H7 (cell line): ENCODE measurements around the gene PLTP. TPM values are rescaled to one million over a fixed set of nuclear protein-coding genes. Genes with fewer than 3 reads are reported as not detected.

ENCODE experiments used
- DNase-seq: peaks from one replicate; pipeline ENCODE4 v3.0.0; 2012
- H3K27me3 ChIP-seq: 2 replicates; pipeline ENCODE4 v1.6.0; 2011; ENCODE audit warnings: mild to moderate bottlenecking, low read length; ENCODE audit not compliant: control insufficient read depth, insufficient read depth
- H3K36me3 ChIP-seq: replicated peaks from 2 replicates; pipeline ENCODE4 v1.5.1; 2011; ENCODE audit warnings: low read length; ENCODE audit not compliant: control insufficient read depth, insufficient read depth
- H3K4me3 ChIP-seq: 2 replicates; pipeline ENCODE4 v1.5.1; 2011; ENCODE audit warnings: low read depth, mild to moderate bottlenecking, control low read depth, low read length, moderate library complexity; ENCODE audit not compliant: insufficient read depth
- total RNA-seq: library from RNA; depleted of rRNA; stranded (reverse); fragments of >200 nt; shearing (Covaris generic); gene quantifications from 2 replicates; pipeline ENCODE4 v1.2.3, GENCODE V29; 2014

The PLTP gene
- total RNA-seq, 1 experiment from 2014 or later = 104 TPM

DNA sequence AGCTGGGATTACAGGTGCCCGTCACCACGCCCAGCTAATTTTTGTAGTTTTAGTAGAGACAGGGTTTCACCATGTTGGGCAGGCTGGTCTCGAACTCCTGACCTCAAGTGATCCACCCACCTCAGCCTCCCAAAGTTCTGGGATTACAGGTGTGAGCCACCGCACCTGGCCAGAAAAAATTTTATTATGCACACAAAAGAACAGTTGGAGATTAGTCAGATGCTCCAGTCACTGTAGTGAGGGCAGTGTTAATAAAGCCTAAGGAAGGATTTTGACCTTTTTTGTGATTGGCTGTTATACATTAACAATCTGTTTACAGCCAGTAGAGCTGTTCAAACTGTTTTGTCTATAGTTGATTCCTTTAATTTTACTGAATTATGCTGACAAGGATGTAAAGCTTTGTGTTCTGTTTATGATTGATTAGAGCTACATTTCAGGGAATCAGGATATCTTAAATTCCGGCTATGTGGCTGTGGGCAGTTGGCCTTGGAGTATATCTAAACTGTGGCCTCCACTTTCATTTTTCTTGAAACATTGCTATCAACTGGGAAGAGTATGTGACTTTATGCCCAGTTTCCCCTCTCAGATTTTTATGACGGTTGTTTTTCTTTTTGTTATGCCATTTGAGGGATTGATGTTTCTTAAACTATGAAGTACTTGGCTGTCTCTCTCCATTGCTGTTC is 44.7 kb downstream of the PLTP start:
- Histone ChIP-seq H3K4me3 (no peak overlapping the region), H3K27me3 (no peaks in the 10 kb centered on the region), H3K36me3 (no peaks in the 10 kb centered on the region)
- no peak for DNase-seq

DNA sequence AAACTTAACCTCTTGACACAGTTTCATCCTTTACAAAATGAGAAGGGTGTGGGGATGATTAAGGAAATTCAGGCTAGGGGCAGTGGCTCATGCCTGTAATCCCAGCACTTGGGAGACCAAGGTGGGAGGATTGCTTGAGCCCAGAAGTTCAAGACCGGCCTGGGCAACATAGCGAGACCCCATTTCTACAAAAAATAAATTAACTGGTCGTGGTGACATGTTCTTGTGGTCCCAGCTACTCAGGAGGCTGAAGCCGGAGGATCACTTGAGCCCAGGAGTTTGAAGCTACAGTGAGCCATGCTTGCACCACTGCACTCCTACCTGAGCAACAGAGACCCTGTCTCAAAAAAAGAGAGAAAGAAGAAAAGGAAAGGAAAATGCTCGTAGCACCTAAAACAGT is 45.5 kb downstream of the PLTP start:
- DNase-seq = no peak
- Histone ChIP-seq H3K36me3 (no peaks in the 10 kb centered on the region), H3K4me3 (no peak overlapping the region), H3K27me3 (no peaks in the 10 kb centered on the region)

GRCh38 chr20:45863543-45864470 is 48.1 kb downstream of the PLTP start:
- no peak for DNase-seq
- H3K27me3 ChIP-seq = no peaks in the 10 kb centered on the region
- no peaks in the 10 kb centered on the region for H3K36me3 ChIP-seq

GRCh38 chr20:45861221-45862075 is 50.5 kb downstream of the PLTP start:
- no peak for DNase-seq
- no peaks in the 10 kb centered on the region for H3K27me3 ChIP-seq

More at GRCh38 chr20:45863543-45864470, 48.1 kb downstream of the PLTP start:
- no peak overlapping the region for H3K4me3 ChIP-seq

DNA sequence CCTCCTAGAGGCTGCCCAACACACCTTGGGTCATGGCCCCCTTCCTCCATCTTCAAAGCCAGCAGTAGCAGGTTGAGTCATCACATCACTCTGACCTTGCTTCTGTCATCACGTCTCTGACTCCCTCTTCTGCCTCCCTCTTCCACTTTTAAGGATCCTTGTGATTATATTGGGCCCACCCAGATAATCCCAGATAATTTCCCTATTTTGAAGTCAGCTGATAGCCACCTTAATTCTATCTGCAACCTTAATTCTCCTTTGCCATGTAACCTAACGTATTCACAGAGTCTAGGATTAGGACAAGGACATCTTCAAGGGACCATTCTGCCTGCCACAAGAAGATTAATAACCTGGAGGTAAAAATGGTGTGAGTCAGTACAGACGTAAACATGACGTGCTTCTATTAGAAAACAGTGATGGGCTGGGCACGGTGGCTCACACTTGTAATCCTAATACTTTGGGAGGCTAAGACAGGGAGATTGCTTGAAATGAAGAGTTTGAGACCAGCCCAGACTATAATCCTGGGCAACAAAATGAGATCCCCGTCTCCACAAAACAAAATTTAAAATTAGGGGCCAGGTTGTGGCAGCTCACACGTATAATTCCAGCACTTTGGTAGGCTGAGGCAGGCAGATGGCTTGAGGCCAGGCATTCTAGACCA is 51.3 kb downstream of the PLTP start:
- Histone ChIP-seq H3K36me3 (no peaks in the 10 kb centered on the region), H3K4me3 (no peak overlapping the region), H3K27me3 (no peaks in the 10 kb centered on the region)
- DNase-seq = no peak

More at GRCh38 chr20:45861221-45862075, 50.5 kb downstream of the PLTP start:
- Histone ChIP-seq H3K36me3 (no peaks in the 10 kb centered on the region), H3K4me3 (no peak overlapping the region)

DNA sequence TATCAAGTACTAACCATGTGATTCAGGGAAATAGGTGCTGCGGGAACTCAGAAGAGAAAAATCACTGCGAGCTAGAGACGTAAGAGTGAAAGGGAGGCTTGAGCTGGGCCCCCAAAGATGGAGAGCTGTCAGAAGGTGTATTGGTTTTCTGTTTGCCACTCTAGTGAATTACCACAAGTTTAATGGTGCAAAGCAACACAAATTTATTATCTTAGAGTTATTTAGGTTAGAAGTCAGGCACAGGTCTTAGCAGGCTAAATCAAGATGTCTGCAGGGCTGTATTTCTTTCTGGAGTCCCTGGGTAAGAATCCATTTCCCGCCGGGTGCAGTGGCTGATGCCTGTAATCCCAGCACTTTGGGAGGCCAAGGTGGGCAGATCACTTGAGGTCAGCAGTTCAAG is 52.0 kb downstream of the PLTP start:
- DNase-seq = no peak
- no peak overlapping the region for H3K4me3 ChIP-seq
- H3K36me3 ChIP-seq = no peaks in the 10 kb centered on the region
- H3K27me3 ChIP-seq = no peaks in the 10 kb centered on the region

DNA sequence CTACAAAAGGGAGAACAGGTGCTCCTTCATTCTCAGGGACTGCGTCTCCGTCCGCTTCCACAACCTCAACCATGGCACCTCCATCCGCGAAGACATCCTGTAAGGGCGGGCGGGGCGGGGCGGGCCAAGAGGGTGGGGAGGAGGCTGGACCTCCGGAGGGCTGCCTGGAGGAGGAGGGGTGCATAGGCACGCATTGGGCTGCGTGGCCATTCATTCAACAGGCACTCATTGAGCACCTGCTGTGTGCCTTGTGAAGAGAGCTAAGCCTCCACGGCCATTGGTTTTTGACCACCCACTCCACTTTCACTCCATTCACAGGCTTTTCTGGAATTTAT is 54.1 kb downstream of the PLTP start:
- peak overlapping the region; percentile 84 for H3K4me3 ChIP-seq
- H3K27me3 ChIP-seq = no peaks in the 10 kb centered on the region
- peak; percentile 89 for DNase-seq
- no peaks in the 10 kb centered on the region for H3K36me3 ChIP-seq

DNA sequence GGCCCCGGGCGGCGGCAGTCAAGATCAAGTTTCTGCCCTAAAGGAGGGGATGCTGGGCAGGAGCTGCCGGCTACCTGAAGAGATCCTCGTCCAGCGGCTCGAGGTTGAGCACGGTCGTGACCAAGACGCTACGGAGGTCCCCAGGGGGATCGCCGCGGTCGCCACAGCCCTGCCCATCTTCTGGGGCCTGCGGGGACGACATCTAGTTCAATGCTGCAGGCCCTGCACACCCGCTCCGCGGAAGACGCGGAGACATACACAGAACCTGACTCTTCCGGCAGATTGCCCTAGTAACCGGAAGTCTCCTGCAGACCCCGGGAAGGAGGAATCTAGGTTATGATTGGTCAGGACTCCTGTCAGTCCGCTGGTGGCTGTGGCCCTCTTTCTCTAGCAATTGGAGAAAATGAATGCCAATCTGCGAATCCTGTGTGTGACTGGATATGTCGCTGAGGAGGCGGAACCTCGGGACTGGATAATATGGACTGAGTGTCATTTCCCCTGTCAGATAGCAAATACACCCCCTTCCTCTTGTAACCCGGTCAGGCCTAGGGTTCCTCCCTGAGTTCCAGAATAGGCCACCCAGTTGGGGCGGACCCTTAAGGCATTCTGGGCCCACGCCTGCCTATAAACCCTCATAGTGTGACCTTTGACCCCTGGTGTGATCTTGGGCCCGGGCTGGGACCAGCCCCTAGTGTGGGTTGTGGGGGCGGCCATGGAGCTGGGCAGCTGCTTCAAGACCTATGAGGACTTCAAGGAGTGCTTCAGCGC is 54.7 kb downstream of the PLTP start, which contains the start of the genes ACOT8 and ZSWIM3:
TSS of gene ACOT8 (minus strand) at position 279 of the 768 bp plus-strand sequence. CDS start at position 202, 77 bp downstream.
TSS of gene ZSWIM3 (plus strand) at position 501 of the 768 bp plus-strand sequence. CDS start at position 713, 212 bp downstream.
- DNase-seq = peak; percentile 100
- H3K27me3 ChIP-seq = no peaks in the 10 kb centered on the region
- no peaks in the 10 kb centered on the region for H3K36me3 ChIP-seq
- H3K4me3 ChIP-seq = peak within 1 kb of the TSS; percentile 84

GRCh38 chr20:45853484-45853883 is 58.5 kb downstream of the PLTP start:
- no peaks in the 10 kb centered on the region; the same call in 1 of the 2 replicates for H3K36me3 ChIP-seq
- peak; percentile 63 for DNase-seq
- H3K4me3 ChIP-seq = no peak overlapping the region
- H3K27me3 ChIP-seq = no peaks in the 10 kb centered on the region

DNA sequence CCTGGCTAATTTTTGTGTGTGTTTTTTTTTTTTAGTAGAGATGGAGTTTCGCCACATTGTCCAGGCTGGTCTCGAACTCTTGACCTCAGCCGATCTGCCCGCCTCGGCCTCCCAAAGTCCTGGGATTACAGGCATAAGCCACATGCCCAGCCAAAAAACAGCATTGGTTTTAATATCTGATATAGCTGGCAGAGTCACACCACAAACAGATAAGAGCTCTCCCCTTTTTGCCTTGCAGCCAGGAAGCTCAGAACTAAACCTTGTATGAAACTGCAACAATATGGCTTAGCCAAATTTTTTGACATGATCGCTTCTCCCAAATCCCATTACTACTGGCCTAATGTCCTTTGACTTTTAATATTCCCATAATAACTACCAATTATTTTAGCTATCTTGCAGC is 59.6 kb downstream of the PLTP start:
- Histone ChIP-seq H3K36me3 (peaks cover 2% of the 10 kb centered on the region), H3K4me3 (no peak overlapping the region)
- no peak for DNase-seq

GRCh38 chr20:45851501-45851900 is 60.5 kb downstream of the PLTP start:
- no peak overlapping the region for H3K4me3 ChIP-seq
- peaks cover 2% of the 10 kb centered on the region for H3K36me3 ChIP-seq
- DNase-seq = no peak
- H3K27me3 ChIP-seq = no peaks in the 10 kb centered on the region

More for the DNA sequence above, 59.6 kb downstream of the PLTP start:
- H3K27me3 ChIP-seq = no peaks in the 10 kb centered on the region

DNA sequence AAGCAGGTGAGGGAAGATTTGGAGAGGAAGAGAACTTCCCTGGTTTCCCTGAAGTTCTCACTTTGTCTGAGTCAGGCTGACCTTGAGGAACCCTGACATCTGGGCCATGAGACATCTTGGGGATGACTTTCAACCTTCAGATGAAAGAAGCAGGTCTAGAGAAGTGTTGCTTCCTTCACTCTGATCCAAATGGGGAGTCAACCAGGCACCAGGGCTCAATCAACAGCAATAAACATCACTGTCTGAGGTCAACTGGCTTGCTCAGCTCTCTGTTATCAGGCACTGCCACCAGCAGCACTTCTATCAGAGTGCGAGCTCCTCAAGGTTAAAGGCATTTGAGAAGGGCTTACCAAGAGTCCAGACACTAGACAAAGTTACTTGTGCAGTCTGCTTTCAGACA is 61.0 kb downstream of the PLTP start:
- Histone ChIP-seq H3K4me3 (no peak overlapping the region), H3K27me3 (no peaks in the 10 kb centered on the region), H3K36me3 (peaks cover 2% of the 10 kb centered on the region)
- DNase-seq = no peak

- no peaks in the 10 kb centered on the region for H3K27me3 ChIP-seq
- no peak overlapping the region for H3K4me3 ChIP-seq
- H3K36me3 ChIP-seq = peaks cover 2% of the 10 kb centered on the region
- DNase-seq = no peak
Observed at GRCh38 chr20:45850238-45850637, 61.7 kb downstream of the PLTP start.
